BJ (cell line): ENCODE results near the gene TMEM51. TPM values are rescaled to one million over a fixed set of nuclear protein-coding genes. Genes with fewer than 3 reads are reported as not detected.
A peak's percentile ranks its signal among the peaks of the same experiment; 100 is the strongest.

Experiments
- CTCF ChIA-PET: fragments of 350-600 bp; formaldehyde crosslinking; extraction: SDS; loops from one replicate; lab custom pipeline; 2021; ENCODE audit warnings: antibody characterized with exemption, inconsistent platforms; lab: Yijun Ruan, JAX
- POLR2A ChIA-PET: fragments of 300-600 bp; sonication (Branson Sonifier 250); formaldehyde crosslinking; extraction: SDS; loops from one replicate; lab custom pipeline; 2021; ENCODE audit warnings: antibody characterized with exemption; lab: Charles Lee
- DNase-seq: peaks from one replicate; pipeline ENCODE4 v3.0.0-alpha.2; 2011; ENCODE audit warnings: low read depth
- H3K27me3 ChIP-seq: 2 replicates; pipeline ENCODE4 v1.6.0; 2011; ENCODE audit warnings: low read length; ENCODE audit not compliant: control insufficient read depth, insufficient read depth
- H3K36me3 ChIP-seq: 2 replicates; pipeline ENCODE4 v1.5.1; 2011; ENCODE audit warnings: low read length; ENCODE audit not compliant: control insufficient read depth, insufficient read depth
- H3K4me3 ChIP-seq: 2 replicates; pipeline ENCODE4 v1.5.1; 2011; ENCODE audit warnings: low read depth, mild to moderate bottlenecking, control low read depth, low read length
- polyA minus RNA-seq: library from RNA; depleted of rRNA, polyadenylated mRNA; stranded (reverse); fragments of >200 nt; gene quantifications from 2 replicates; pipeline ENCODE4 v1.2.3, GENCODE V29; 2011; rRNA and poly(A)+ RNA removed
- polyA plus RNA-seq: library from polyadenylated mRNA; depleted of rRNA; stranded (reverse); fragments of >200 nt; gene quantifications from 2 replicates; pipeline ENCODE4 v1.2.3, GENCODE V29; 2011; rRNA removed
- TF ChIP-seq, protein P1 (sequence below): IDR thresholded peaks from 2 replicates; pipeline ENCODE4 v1.5.1; 2011; ENCODE audit warnings: low read depth, mild to moderate bottlenecking, control low read depth, inconsistent platforms, low read length, moderate library complexity; ENCODE audit not compliant: insufficient read depth

Gene TMEM51, protein sequence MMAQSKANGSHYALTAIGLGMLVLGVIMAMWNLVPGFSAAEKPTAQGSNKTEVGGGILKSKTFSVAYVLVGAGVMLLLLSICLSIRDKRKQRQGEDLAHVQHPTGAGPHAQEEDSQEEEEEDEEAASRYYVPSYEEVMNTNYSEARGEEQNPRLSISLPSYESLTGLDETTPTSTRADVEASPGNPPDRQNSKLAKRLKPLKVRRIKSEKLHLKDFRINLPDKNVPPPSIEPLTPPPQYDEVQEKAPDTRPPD
- polyA plus RNA-seq (1.6 and 2.0 TPM in 2 replicates), polyA minus RNA-seq (0.31 and 0.85 TPM in 2 replicates)

- peaks cover 11% of the 10 kb centered on the region for H3K27me3 ChIP-seq
- ChIA-PET POLR2A (no interaction called here), CTCF (interaction anchor here (0.7 to 9.9 kb wide), 21 partner anchors 12 to 278 kb away, joined by 3 to 127 read pairs (median 5); no protein-coding TSS in a partner anchor)
- TF ChIP-seq, protein P1, sequence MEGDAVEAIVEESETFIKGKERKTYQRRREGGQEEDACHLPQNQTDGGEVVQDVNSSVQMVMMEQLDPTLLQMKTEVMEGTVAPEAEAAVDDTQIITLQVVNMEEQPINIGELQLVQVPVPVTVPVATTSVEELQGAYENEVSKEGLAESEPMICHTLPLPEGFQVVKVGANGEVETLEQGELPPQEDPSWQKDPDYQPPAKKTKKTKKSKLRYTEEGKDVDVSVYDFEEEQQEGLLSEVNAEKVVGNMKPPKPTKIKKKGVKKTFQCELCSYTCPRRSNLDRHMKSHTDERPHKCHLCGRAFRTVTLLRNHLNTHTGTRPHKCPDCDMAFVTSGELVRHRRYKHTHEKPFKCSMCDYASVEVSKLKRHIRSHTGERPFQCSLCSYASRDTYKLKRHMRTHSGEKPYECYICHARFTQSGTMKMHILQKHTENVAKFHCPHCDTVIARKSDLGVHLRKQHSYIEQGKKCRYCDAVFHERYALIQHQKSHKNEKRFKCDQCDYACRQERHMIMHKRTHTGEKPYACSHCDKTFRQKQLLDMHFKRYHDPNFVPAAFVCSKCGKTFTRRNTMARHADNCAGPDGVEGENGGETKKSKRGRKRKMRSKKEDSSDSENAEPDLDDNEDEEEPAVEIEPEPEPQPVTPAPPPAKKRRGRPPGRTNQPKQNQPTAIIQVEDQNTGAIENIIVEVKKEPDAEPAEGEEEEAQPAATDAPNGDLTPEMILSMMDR, result no peak
- peak within 1 kb of the TSS; percentile 41 for H3K4me3 ChIP-seq
- no peak for DNase-seq
- H3K36me3 ChIP-seq, result no peaks in the 10 kb centered on the region
Observed at GRCh38 chr1:15153184-15153841, at the start of gene TMEM51. TSS of gene TMEM51 (plus strand) at chr1:15153747. CDS start at chr1:15215088, 61,341 bp downstream.

DNA sequence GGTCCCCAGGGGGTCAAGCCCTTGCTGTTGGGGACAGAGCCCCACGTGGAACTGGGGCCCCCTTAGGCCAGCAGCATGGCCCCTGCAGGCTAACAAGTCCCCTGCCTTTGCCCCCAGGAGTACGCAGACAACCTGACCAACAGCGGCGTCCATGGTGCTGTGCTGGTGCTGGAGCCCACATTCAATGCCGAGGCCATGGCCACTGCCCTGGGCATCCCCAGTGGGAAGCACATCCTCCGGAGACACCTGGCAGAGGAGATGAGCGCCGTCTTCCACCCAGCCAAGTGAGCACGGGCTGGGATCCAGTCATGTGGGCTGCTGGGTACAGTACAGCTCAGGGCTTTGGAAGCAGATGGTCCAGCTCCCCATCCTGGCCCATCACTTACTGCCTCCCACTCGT lies 49.6 kb upstream of the TMEM51 start:
- Histone ChIP-seq H3K4me3 (no peak overlapping the region), H3K27me3 (no peaks in the 10 kb centered on the region), H3K36me3 (no peaks in the 10 kb centered on the region)
- ChIA-PET POLR2A (no interaction called here), CTCF (no interaction called here)
- DNase-seq, result no peak
- TF ChIP-seq, protein P1, result no peak

DNA sequence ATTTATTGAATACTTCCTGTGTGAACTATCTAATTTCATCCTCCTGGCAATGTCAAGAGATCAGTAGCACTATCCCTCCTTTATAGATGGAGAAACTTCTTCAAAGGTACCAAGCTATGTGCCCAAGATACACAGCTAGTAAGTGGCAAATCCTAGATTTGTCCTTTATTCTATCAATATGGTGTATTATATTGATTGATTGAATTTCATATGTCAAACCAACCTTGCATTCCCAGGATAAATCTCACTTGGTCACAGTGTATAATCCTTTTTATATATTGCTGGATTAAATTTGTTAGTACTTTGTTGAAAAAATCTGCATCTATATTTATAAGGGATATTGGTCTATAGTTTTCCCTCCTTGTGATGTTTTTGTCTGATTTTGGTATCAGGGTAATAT lies 48.8 kb upstream of the TMEM51 start:
- TF ChIP-seq, protein P1, result no peak
- no peak overlapping the region for H3K4me3 ChIP-seq
- no peaks in the 10 kb centered on the region for H3K36me3 ChIP-seq
- H3K27me3 ChIP-seq, result no peaks in the 10 kb centered on the region
- POLR2A ChIA-PET, result no interaction called here
- DNase-seq, result no peak
- CTCF ChIA-PET, result no interaction called here

GRCh38 chr1:15106608-15107007 lies 46.9 kb upstream of the TMEM51 start:
- ChIA-PET CTCF (interaction anchor here (0.7 kb wide), 1 partner anchor 10 kb away, joined by 3 read pairs; no protein-coding TSS in a partner anchor), POLR2A (no interaction called here)
- TF ChIP-seq, protein P1, result no peak

DNA sequence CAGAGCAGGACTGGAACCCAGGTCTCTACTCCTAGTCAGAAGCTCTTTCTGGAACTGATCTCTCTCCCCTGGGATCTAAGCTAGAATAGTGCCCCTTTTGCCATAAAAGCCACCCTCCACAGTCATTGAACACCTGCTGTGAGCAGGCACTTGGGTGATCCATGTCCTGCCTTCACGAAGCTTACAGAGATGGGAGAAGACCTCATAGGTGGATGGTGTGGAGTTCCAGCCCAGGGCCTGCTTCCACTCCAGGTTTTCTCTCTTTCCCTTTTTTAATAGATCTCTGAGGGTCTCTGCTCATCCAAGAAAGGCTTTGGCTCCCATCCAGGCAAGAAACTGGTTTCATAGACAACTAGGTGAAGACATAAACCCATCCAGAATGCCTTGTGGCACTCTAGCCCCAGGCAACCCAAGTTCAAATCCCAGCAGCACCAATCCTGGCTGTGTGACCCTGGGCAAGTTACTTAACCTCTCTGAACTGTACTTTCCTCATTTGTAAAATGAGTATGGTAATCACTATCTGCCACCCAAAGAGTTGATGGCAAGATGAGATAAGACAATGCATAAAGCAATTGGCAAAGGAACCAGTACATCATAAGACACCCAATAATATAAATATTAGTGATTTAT lies 46.4 kb upstream of the TMEM51 start:
- no peaks in the 10 kb centered on the region for H3K27me3 ChIP-seq
- POLR2A ChIA-PET, result no interaction called here
- CTCF ChIA-PET, result interaction anchor here (1.3 kb wide), 1 partner anchor 60 kb away, joined by 5 read pairs; no protein-coding TSS in a partner anchor
- TF ChIP-seq, protein P1, result no peak
- no peak for DNase-seq
- H3K36me3 ChIP-seq, result no peaks in the 10 kb centered on the region
- no peak overlapping the region for H3K4me3 ChIP-seq

More at GRCh38 chr1:15106608-15107007, 46.9 kb upstream of the TMEM51 start:
- Histone ChIP-seq H3K4me3 (no peak overlapping the region), H3K36me3 (no peaks in the 10 kb centered on the region), H3K27me3 (no peaks in the 10 kb centered on the region)
- DNase-seq, result no peak
